Loucy (cell line): ENCODE data around the gene NFIX.

ENCODE experiments used
- H2AFZ ChIP-seq: fragments of 200-600 bp; sonication (generic); 2 replicates; pipeline ENCODE4 v1.6.0; 2016; ENCODE audit warnings: antibody characterized with exemption, mild to moderate bottlenecking, low read length, moderate library complexity
- H3F3A ChIP-seq: fragments of 200-600 bp; 2 replicates; pipeline ENCODE4 v1.6.0; 2016; ENCODE audit warnings: antibody characterized with exemption, low read depth, mild to moderate bottlenecking
- H3K27me3 ChIP-seq: fragments of 200-600 bp; sonication (generic); 2 replicates; pipeline ENCODE4 v1.6.1; 2014; ENCODE audit warnings: low read length, mild to moderate bottlenecking; ENCODE audit not compliant: insufficient read depth, poor library complexity, severe bottlenecking
- H3K36me3 ChIP-seq: fragments of 200-600 bp; sonication (generic); 2 replicates; pipeline ENCODE4 v1.6.1; 2016; ENCODE audit warnings: low read length; ENCODE audit not compliant: insufficient read depth
- H3K4me1 ChIP-seq: fragments of 200-600 bp; sonication (generic); 2 replicates; pipeline ENCODE4 v1.5.1; 2014; ENCODE audit warnings: low read length, mild to moderate bottlenecking; ENCODE audit not compliant: insufficient read depth, poor library complexity, severe bottlenecking
- H3K4me2 ChIP-seq: fragments of 200-600 bp; sonication (generic); 2 replicates; pipeline ENCODE4 v1.6.0; 2014; ENCODE audit warnings: antibody characterized with exemption, low read length, low read depth, mild to moderate bottlenecking; ENCODE audit not compliant: poor library complexity, severe bottlenecking
- H3K4me3 ChIP-seq: fragments of 200-600 bp; sonication (generic); 2 replicates; pipeline ENCODE4 v1.5.1; 2014; ENCODE audit warnings: low read length, mild to moderate bottlenecking, mixed read lengths; ENCODE audit not compliant: poor library complexity, severe bottlenecking
- H3K79me2 ChIP-seq: fragments of 200-600 bp; sonication (generic); 2 replicates; pipeline ENCODE4 v1.6.1; 2014; ENCODE audit warnings: low read length; ENCODE audit not compliant: insufficient read depth
- H3K9ac ChIP-seq: fragments of 200-600 bp; sonication (generic); 2 replicates; pipeline ENCODE4 v1.6.0; 2014; ENCODE audit warnings: mild to moderate bottlenecking, low read depth, low read length, moderate library complexity; ENCODE audit not compliant: poor library complexity, severe bottlenecking
- H3K9me2 ChIP-seq: fragments of 200-600 bp; sonication (generic); replicated peaks from 2 replicates; pipeline ENCODE4 v1.6.1; 2016; ENCODE audit warnings: low read depth, low read length, mixed read lengths
- H3K9me3 ChIP-seq: fragments of 200-600 bp; sonication (generic); 2 replicates; pipeline ENCODE4 v1.6.1; 2014; ENCODE audit warnings: mild to moderate bottlenecking, antibody characterized with exemption, low read length, low read depth; ENCODE audit not compliant: insufficient read depth
- H4K20me1 ChIP-seq: fragments of 200-600 bp; sonication (generic); 2 replicates; pipeline ENCODE4 v1.6.0; 2014; ENCODE audit warnings: antibody characterized with exemption, low read length, mild to moderate bottlenecking; ENCODE audit not compliant: insufficient read depth, poor library complexity, severe bottlenecking
- CTCF ChIP-seq: fragments of 200-600 bp; sonication (generic); conservative IDR thresholded peaks from 2 replicates; pipeline ENCODE4 v1.5.1; 2014; ENCODE audit warnings: mild to moderate bottlenecking, antibody characterized with exemption, low read length
- EZH2phosphoT487 ChIP-seq: fragments of 200-600 bp; IDR thresholded peaks from 2 replicates; pipeline ENCODE4 v1.6.1; 2018; ENCODE audit warnings: antibody characterized with exemption, mild to moderate bottlenecking, moderate library complexity, borderline replicate concordance

The NFIX gene

DNA sequence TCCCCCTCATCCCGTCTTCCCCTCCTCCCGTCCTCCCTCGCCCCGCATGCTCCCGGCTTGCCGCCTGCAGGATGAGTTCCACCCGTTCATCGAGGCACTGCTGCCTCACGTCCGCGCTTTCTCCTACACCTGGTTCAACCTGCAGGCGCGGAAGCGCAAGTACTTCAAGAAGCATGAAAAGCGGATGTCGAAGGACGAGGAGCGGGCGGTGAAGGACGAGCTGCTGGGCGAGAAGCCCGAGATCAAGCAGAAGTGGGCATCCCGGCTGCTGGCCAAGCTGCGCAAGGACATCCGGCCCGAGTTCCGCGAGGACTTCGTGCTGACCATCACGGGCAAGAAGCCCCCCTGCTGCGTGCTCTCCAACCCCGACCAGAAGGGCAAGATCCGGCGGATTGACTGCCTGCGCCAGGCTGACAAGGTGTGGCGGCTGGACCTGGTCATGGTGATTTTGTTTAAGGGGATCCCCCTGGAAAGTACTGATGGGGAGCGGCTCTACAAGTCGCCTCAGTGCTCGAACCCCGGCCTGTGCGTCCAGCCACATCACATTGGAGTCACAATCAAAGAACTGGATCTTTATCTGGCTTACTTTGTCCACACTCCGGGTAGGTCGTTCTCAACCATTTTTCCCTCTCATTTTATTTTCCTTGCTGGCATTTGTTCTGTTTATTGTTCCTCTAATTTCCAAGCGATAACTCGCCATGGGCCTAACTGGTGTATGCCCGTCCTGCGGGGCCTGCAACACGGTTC lies 29.8 kb downstream of the NFIX start:
- Histone ChIP-seq H3K4me1 (peaks cover 6% of the 10 kb centered on the region), H3K9me2 (no peaks in the 10 kb centered on the region), H3K9ac (no peak overlapping the region), H2AFZ (no peak overlapping the region), H4K20me1 (no peaks in the 10 kb centered on the region), H3K4me2 (no peak overlapping the region), H3K4me3 (no peak overlapping the region), H3K79me2 (no peaks in the 10 kb centered on the region), H3F3A (no peaks in the 10 kb centered on the region), H3K27me3 (no peaks in the 10 kb centered on the region), H3K9me3 (no peaks in the 10 kb centered on the region), H3K36me3 (no peaks in the 10 kb centered on the region)
- no peak for TF ChIP-seq EZH2phosphoT487
- no peak for TF ChIP-seq CTCF

GRCh38 chr19:13025819-13026456 lies 30.7 kb downstream of the NFIX start:
- no peak overlapping the region for H3K4me3 ChIP-seq
- H3K9ac ChIP-seq = no peak overlapping the region
- H3K36me3 ChIP-seq = no peaks in the 10 kb centered on the region
- H4K20me1 ChIP-seq = no peaks in the 10 kb centered on the region
- H3F3A ChIP-seq = no peaks in the 10 kb centered on the region
- no peak for TF ChIP-seq EZH2phosphoT487
- TF ChIP-seq CTCF = no peak
- no peaks in the 10 kb centered on the region for H3K27me3 ChIP-seq
- H2AFZ ChIP-seq = no peak overlapping the region
- no peak overlapping the region for H3K4me2 ChIP-seq
- H3K4me1 ChIP-seq = peaks cover 6% of the 10 kb centered on the region
- no peaks in the 10 kb centered on the region for H3K9me2 ChIP-seq
- H3K79me2 ChIP-seq = no peaks in the 10 kb centered on the region
- no peaks in the 10 kb centered on the region for H3K9me3 ChIP-seq

- TF ChIP-seq CTCF = no peak
- TF ChIP-seq EZH2phosphoT487 = no peak
- no peaks in the 10 kb centered on the region for H3K27me3 ChIP-seq
- peaks cover 6% of the 10 kb centered on the region for H3K4me1 ChIP-seq
- no peaks in the 10 kb centered on the region for H3K9me2 ChIP-seq
- no peak overlapping the region for H3K4me2 ChIP-seq
- H3K4me3 ChIP-seq = no peak overlapping the region
- no peaks in the 10 kb centered on the region for H3K79me2 ChIP-seq
- no peak overlapping the region for H2AFZ ChIP-seq
- no peaks in the 10 kb centered on the region for H4K20me1 ChIP-seq
- no peaks in the 10 kb centered on the region for H3K36me3 ChIP-seq
- no peaks in the 10 kb centered on the region for H3F3A ChIP-seq
- H3K9ac ChIP-seq = no peak overlapping the region
- H3K9me3 ChIP-seq = no peaks in the 10 kb centered on the region
These were observed 31.4 kb downstream of the NFIX start for GRCh38 chr19:13026462-13027370.
